Measurements from ENCODE around the gene ABHD12. TPM values are rescaled to one million over a fixed set of nuclear protein-coding genes. Genes with fewer than 3 reads are reported as not detected.

Gene ABHD12
- total RNA-seq, 2 experiments from 2014 or later = 13.0 to 14.7 TPM

- intact Hi-C loops (cut with micrococcal nuclease) = no loop called here
- Mint-ChIP-seq H3K9me3 (peaks cover 3% of the 10 kb centered on the region), H3K27ac (no peak overlapping the region), H3K4me3 (no peak overlapping the region), H3K4me1 (ENCODE audit: low read depth) (peaks cover 58% of the 10 kb centered on the region), H3K27me3 (ENCODE audit: low read depth) (no peaks in the 10 kb centered on the region), H3K36me3 (ENCODE audit: low read depth) (peaks cover 19% of the 10 kb centered on the region)
- CTCF ChIA-PET = no interaction called here
- no peak for DNase-seq
These were observed 132.7 kb downstream of the ABHD12 start for GRCh38 chr20:25257756-25258475.

- CTCF ChIA-PET = interaction anchor here (0.6 kb wide), 2 partner anchors 10 to 149 kb away, joined by 3 read pairs; no protein-coding TSS in a partner anchor
- intact Hi-C loops (cut with micrococcal nuclease) = no loop called here
- Mint-ChIP-seq H3K4me3 (no peak overlapping the region), H3K36me3 (ENCODE audit: low read depth) (peaks cover 19% of the 10 kb centered on the region), H3K9me3 (peaks cover 3% of the 10 kb centered on the region), H3K4me1 (ENCODE audit: low read depth) (peaks cover 65% of the 10 kb centered on the region), H3K27me3 (ENCODE audit: low read depth) (no peaks in the 10 kb centered on the region), H3K27ac (no peak overlapping the region)
- DNase-seq = no peak
These were observed 133.5 kb downstream of the ABHD12 start for GRCh38 chr20:25257130-25257529.

- H3K9me3 Mint-ChIP-seq = no peaks in the 10 kb centered on the region
- no peak overlapping the region for H3K4me3 Mint-ChIP-seq
- H3K4me1 Mint-ChIP-seq (ENCODE audit: low read depth) = peaks cover 68% of the 10 kb centered on the region
- intact Hi-C loops (cut with micrococcal nuclease) = no loop called here
- no peaks in the 10 kb centered on the region for H3K27me3 Mint-ChIP-seq (ENCODE audit: low read depth)
- no peak for DNase-seq
- no peak overlapping the region for H3K27ac Mint-ChIP-seq
- CTCF ChIA-PET = no interaction called here
- H3K36me3 Mint-ChIP-seq (ENCODE audit: low read depth) = peaks cover 12% of the 10 kb centered on the region
These were observed 134.3 kb downstream of the ABHD12 start for GRCh38 chr20:25256226-25256859.

GRCh38 chr20:25254986-25255680 lies 135.5 kb downstream of the ABHD12 start:
- peaks cover 2% of the 10 kb centered on the region for H3K36me3 Mint-ChIP-seq (ENCODE audit: low read depth)
- CTCF ChIA-PET = interaction anchor here (0.6 to 0.9 kb wide), 2 partner anchors 39 to 415 kb away, joined by 3 read pairs; no protein-coding TSS in a partner anchor
- H3K27ac Mint-ChIP-seq = no peak overlapping the region
- no peaks in the 10 kb centered on the region for H3K27me3 Mint-ChIP-seq (ENCODE audit: low read depth)
- intact Hi-C loops (cut with micrococcal nuclease) = no loop called here
- peaks cover 61% of the 10 kb centered on the region for H3K4me1 Mint-ChIP-seq (ENCODE audit: low read depth)
- H3K9me3 Mint-ChIP-seq = no peaks in the 10 kb centered on the region
- H3K4me3 Mint-ChIP-seq = no peak overlapping the region
- no peak for DNase-seq

- no peaks in the 10 kb centered on the region for H3K9me3 Mint-ChIP-seq
- no peaks in the 10 kb centered on the region for H3K27me3 Mint-ChIP-seq (ENCODE audit: low read depth)
- H3K4me3 Mint-ChIP-seq = no peak overlapping the region
- no peak overlapping the region for H3K27ac Mint-ChIP-seq
- CTCF ChIA-PET = interaction anchor here (0.6 to 0.9 kb wide), 2 partner anchors 40 to 414 kb away, joined by 3 read pairs; no protein-coding TSS in a partner anchor
- intact Hi-C loops (cut with micrococcal nuclease) = no loop called here
- peaks cover 60% of the 10 kb centered on the region for H3K4me1 Mint-ChIP-seq (ENCODE audit: low read depth)
- H3K36me3 Mint-ChIP-seq (ENCODE audit: low read depth) = peaks cover 1% of the 10 kb centered on the region
- no peak for DNase-seq
These were observed 136.1 kb downstream of the ABHD12 start for GRCh38 chr20:25254571-25254970.

- H3K27ac Mint-ChIP-seq = no peak overlapping the region
- no peaks in the 10 kb centered on the region for H3K27me3 Mint-ChIP-seq (ENCODE audit: low read depth)
- intact Hi-C loops (cut with micrococcal nuclease) = no loop called here
- H3K4me3 Mint-ChIP-seq = no peak overlapping the region
- H3K4me1 Mint-ChIP-seq (ENCODE audit: low read depth) = peaks cover 60% of the 10 kb centered on the region
- H3K36me3 Mint-ChIP-seq (ENCODE audit: low read depth) = peaks cover under 1% of the 10 kb centered on the region
- no peaks in the 10 kb centered on the region for H3K9me3 Mint-ChIP-seq
- CTCF ChIA-PET = no interaction called here
- no peak for DNase-seq
These were observed 136.9 kb downstream of the ABHD12 start for GRCh38 chr20:25253606-25254275.

GRCh38 chr20:25252686-25253421 lies 137.8 kb downstream of the ABHD12 start:
- H3K4me1 Mint-ChIP-seq (ENCODE audit: low read depth) = peaks cover 55% of the 10 kb centered on the region
- intact Hi-C loops (cut with micrococcal nuclease) = no loop called here
- no peaks in the 10 kb centered on the region for H3K9me3 Mint-ChIP-seq
- CTCF ChIA-PET = no interaction called here
- H3K27ac Mint-ChIP-seq = no peak overlapping the region
- no peaks in the 10 kb centered on the region for H3K27me3 Mint-ChIP-seq (ENCODE audit: low read depth)
- peak; percentile 38 for DNase-seq
- H3K4me3 Mint-ChIP-seq = no peak overlapping the region
- H3K36me3 Mint-ChIP-seq (ENCODE audit: low read depth) = peaks cover 1% of the 10 kb centered on the region

- peaks cover 1% of the 10 kb centered on the region for H3K36me3 Mint-ChIP-seq (ENCODE audit: low read depth)
- no peaks in the 10 kb centered on the region for H3K27me3 Mint-ChIP-seq (ENCODE audit: low read depth)
- intact Hi-C loops (cut with micrococcal nuclease) = no loop called here
- CTCF ChIA-PET = interaction anchor here (2.5 kb wide), 1 partner anchor 8 kb away, joined by 9 read pairs; no protein-coding TSS in a partner anchor
- no peak for DNase-seq
- H3K9me3 Mint-ChIP-seq = no peaks in the 10 kb centered on the region
- H3K27ac Mint-ChIP-seq = no peak overlapping the region
- no peak overlapping the region for H3K4me3 Mint-ChIP-seq
- peaks cover 53% of the 10 kb centered on the region for H3K4me1 Mint-ChIP-seq (ENCODE audit: low read depth)
These were observed 138.4 kb downstream of the ABHD12 start for GRCh38 chr20:25252230-25252651.

GRCh38 chr20:25251558-25251957 lies 139.1 kb downstream of the ABHD12 start:
- Mint-ChIP-seq H3K36me3 (ENCODE audit: low read depth) (peaks cover 1% of the 10 kb centered on the region), H3K4me1 (ENCODE audit: low read depth) (peaks cover 60% of the 10 kb centered on the region), H3K27me3 (ENCODE audit: low read depth) (peaks cover 5% of the 10 kb centered on the region), H3K9me3 (no peaks in the 10 kb centered on the region), H3K27ac (no peak overlapping the region), H3K4me3 (no peak overlapping the region)
- no peak for DNase-seq
- intact Hi-C loops (cut with micrococcal nuclease) = no loop called here
- CTCF ChIA-PET = interaction anchor here (0.6 to 2.5 kb wide), 2 partner anchors 9 to 55 kb away, joined by 3 to 9 read pairs; no protein-coding TSS in a partner anchor

- CTCF ChIA-PET = interaction anchor here (0.6 to 2.5 kb wide), 2 partner anchors 10 to 54 kb away, joined by 3 to 9 read pairs; no protein-coding TSS in a partner anchor
- intact Hi-C loops (cut with micrococcal nuclease) = no loop called here
- H3K4me3 Mint-ChIP-seq = no peak overlapping the region
- H3K27ac Mint-ChIP-seq = no peak overlapping the region
- H3K4me1 Mint-ChIP-seq (ENCODE audit: low read depth) = peaks cover 63% of the 10 kb centered on the region
- H3K27me3 Mint-ChIP-seq (ENCODE audit: low read depth) = peaks cover 7% of the 10 kb centered on the region
- peaks cover 1% of the 10 kb centered on the region for H3K36me3 Mint-ChIP-seq (ENCODE audit: low read depth)
- no peak for DNase-seq
- H3K9me3 Mint-ChIP-seq = no peaks in the 10 kb centered on the region
These were observed 139.6 kb downstream of the ABHD12 start for GRCh38 chr20:25251019-25251418.

GRCh38 chr20:25250508-25250907 lies 140.1 kb downstream of the ABHD12 start:
- no peak overlapping the region for H3K27ac Mint-ChIP-seq
- H3K9me3 Mint-ChIP-seq = no peaks in the 10 kb centered on the region
- no peak for DNase-seq
- H3K36me3 Mint-ChIP-seq (ENCODE audit: low read depth) = peaks cover 1% of the 10 kb centered on the region
- intact Hi-C loops (cut with micrococcal nuclease) = no loop called here
- CTCF ChIA-PET = interaction anchor here (0.9 to 2.5 kb wide), 2 partner anchors 10 to 257 kb away, joined by 3 to 9 read pairs; no protein-coding TSS in a partner anchor
- H3K4me1 Mint-ChIP-seq (ENCODE audit: low read depth) = peaks cover 62% of the 10 kb centered on the region
- H3K4me3 Mint-ChIP-seq = no peak overlapping the region
- peaks cover 7% of the 10 kb centered on the region for H3K27me3 Mint-ChIP-seq (ENCODE audit: low read depth)
